Stimulated activated CD4-positive, alpha-beta T cell treated with anti-CD3 and anti-CD28 coated beads, Interleukin-12 subunit alpha, Interleukin-12 subunit beta, amount 100 ng/mL, for 4 hours (primary cell): Measurements from ENCODE around the gene STRA8.
"Not testable (repeated sequence)": the region's sequence is repeated elsewhere in the genome, so short reads cannot be mapped to it uniquely, and the experiment has no call there.

Experiments used
- DNase-seq: peaks from one replicate; pipeline ENCODE4 v3.0.0-alpha.2; 2020

Gene STRA8

DNA sequence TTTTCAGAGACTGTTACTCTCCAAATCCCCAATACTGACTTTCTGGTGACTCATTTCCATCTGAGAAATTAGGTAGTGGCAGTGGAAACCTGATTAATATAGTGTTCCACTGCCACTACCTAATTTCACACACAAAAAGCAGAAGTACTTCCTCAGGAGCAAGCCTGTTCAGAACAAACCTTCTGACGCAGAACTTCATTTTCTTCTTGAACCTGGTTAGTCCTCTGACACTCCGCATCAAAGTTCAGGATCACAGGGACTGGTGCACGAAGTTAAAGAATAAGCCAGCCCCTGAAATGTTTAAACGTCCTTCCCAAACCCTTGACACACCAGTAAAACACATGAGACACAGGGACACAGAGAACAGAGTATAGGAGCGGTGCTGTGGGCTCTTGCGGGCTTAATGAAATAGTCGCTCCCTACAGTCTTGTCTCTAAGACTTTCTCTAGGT is 26.7 kb upstream of the STRA8 start:
- DNase-seq, result no peak

DNA sequence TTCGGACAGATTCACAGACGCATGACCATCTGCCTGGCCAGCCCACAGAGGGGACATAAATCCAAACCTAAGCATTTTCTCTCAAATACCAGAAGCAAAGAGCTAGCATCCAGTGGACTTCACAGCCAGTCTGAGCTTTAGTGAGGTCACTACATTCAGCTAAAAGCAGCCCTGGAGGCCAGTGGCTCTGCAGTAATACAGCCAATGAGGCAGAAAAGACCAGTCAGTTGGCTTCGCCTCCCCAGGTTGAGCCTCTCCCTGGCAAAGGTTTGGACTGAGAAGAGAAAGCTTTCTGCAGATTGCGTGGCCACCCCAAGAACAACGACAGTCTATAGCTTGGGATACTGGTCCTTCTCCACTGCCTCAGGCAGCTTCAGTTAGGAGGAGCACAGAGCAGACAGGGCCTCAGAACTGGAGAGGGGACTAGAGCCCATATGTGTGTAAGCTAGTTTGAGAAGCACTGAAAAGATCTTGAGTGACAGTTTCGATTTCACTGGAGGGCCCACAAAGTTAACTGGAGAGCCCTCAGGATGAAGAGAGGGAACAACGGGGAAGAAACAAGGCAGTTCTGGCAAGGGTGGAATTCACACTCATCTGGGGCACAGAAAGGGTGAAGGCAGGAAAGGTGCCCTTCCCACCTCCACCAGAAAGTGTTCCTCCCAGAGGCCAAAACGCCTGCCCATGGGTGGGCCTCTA is 26.1 kb upstream of the STRA8 start:
- no peak for DNase-seq

DNA sequence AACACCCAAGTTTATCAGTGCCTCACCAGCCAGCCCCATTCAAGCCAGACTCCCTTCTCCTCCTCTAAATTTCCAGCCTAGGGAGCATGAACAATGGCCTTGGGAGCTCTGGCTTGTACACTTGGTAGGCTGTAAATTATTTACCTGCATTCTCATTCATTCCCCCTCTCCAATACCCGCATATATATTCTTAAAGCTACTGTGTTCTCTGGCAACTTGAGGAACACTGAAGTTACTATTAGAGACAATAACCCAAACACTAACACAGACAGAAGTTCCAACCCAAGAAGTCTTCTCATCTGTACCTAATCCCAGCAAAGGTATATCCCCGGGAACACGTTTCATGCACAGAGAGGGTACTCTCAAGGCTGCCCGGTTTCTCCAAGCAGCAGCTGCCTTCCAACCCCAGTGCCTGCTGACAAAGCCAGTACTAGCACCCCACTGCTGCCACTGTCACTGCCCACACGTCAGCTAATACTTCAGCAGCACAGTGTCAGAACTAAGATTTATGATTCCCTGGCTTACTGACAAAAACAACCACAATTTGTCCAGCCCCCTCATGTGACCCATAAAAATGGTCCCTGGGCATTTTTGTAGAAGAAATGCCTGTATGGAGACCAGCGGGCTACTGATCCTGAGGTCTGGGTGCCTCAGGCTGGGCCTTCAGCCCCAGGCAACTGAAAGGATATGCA is 25.4 kb upstream of the STRA8 start:
- no peak for DNase-seq

DNA sequence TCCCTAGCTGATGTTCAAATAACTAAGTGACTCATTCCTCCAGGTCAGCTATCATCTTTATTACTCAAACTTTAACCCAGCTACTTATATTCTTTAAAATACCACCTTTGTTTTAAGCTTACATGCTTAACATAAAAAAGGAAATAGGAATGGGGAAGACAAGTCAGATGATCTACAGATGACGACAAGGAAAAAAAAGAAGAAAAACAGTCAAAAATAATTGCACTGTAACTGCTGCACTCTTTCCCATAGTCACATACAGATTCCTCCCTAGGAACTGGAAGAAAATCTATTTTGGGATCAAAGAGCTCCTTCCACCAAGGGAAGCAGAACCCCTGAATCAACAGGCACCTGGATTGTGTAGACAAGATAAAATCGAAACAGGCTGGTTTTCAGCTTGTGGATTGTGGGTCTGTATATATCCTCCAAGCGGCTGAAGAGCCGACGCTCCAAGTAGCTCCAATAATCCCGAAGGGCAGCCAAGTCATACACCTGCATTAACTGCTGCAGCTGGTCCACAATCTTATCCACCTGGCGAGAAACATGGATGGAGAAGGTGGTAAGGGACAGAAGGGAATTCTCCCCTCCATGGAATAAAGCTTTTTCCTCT is 24.3 kb upstream of the STRA8 start:
- no peak for DNase-seq

DNA sequence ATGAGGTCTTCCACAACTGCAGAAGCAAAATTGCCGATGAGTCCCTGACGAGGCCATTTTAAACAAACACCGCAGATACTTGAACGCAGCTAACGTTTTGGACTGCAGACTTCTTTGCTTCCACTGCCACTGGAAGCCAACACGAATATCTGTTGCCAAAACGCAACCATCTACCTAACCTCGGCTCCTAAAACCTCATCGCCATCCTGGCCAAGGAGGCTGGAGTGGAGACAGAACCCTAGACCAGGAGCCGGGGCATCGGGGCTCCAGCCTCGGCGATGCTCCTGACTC is 22.8 kb upstream of the STRA8 start:
- no peak for DNase-seq

DNA sequence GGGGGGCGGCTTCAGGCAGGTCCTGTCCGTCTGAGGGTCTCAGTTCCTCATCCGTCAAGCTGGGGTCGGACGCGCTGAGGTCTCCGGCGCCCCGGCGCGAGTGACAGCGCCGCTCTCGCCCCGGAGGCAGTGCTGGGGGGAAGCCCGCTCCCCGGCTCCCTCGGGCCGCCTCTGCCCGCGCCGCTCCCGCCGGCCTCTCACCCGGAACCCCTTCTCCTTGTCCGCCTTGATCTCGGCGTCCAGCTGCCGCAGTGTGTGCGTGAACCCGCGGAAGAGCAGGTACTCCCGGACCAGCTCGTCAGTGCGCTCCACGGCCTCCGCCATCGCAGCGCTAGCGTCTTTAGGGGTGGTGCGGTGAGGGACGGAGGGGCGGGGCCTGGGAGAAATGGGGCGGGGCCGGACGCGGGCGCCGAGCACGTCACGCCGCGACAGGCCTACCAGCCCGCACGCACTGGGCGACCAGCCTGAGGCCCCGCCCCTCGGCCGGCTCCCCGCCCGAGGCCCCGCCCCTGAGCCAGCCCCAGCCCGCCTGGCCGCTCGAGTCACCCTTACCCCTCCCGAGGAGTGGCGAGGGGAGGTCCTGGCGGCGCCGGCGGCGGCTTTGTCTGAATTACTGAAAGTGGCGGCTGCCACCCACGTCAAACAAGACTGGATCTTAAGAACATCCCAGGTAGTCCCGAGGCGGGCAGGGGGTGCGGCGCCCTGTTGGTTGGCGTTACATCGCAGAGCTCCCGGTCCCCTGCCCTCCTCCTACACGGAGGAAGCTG is 22.3 kb upstream of the STRA8 start, which contains the start of gene WDR91:
Gene WDR91 (minus strand): TSS at position 348 of the 767 bp plus-strand sequence. CDS start 24 bp downstream, at position 324.
- peak; percentile 99 for DNase-seq

DNA sequence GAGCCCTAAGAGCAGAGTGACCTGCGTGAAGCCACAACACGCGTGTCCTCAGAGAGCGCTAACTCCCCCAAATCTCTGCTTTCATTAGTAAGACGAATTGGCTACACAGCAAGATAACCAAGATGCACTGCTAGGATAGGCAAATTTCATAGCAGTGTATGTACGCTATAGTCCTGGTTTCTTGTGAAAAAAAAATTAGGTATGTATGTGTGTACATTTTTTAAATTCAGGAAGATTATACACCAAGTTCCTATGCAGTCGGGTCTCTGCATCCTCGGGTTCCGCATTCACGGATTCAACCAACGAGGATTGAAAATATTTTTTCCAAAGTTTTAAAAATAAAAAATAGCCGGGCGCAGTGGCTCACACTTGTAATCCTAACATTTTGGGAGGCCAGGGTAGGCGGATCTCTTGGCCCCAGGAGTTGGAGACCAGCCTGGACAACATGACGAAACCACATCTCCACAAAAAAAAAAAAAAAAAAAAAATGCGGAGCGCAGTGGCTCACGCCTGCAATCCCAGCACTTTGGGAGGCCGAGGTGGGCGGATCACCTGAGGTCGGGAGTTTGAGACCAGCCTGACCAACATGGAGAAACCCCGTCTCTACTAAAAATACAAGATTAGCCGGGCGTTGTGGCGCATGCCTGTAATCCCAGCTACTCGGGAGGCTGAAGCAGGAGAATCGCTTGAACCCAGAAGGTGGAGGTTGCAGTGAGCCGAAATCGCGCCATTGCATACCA is 21.5 kb upstream of the STRA8 start:
- DNase-seq, result not testable (repeated sequence)

DNA sequence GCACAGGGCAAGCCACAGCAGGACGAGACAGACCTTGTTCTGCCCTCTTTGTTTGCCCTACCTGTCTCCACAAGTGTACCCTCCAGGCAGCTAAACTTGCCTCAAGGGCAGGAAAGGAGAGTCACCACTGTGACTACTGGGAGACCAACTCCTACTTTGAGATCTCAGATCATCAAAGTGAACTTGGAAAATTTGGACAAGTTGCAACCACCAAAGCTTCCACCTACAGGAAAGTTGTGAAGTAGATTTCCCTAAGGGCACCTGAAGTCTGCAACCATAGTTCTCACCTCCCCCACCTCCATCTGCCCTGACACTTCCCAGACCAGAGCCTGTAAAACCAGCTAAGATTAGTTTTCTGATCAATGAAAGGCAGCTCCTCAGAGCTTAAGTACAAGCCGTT is 19.8 kb upstream of the STRA8 start:
- no peak for DNase-seq

DNA sequence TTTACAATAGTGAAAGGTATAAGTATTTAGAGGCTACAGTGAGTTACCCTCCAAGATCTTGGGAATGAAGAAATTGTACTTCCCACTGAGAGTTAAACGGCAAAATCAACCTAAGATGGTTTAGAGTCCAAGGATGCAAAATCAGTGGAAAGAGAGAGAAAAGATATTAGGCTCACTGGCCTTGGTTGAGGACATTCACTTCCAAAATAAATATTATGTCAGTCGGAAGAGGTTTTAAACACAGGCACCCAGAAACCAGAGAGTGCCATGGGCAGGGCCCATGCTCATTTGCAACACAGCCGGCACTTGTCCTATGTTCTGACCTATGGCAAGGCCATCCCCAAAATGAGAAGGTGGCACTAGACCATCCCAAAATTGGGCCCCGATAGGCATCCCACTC is 18.5 kb upstream of the STRA8 start:
- DNase-seq, result no peak

DNA sequence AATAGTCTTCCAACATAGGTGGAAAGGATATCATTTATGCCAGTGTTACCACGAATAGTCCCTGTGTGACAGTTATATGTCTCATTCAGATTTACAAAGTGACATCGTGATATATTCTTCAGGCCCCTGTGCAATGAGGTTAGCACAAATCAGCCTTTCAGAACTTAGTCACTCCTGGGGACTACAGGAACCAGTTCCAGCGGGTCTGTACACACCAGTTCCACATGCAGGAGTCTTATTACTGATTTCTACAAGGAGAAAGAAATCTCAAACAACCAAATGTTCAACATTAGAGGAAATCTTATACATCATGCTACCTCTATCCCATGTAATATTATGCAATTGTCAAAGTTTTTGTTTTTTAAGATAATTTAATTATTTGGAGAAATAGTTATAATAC is 17.9 kb upstream of the STRA8 start:
- DNase-seq, result no peak

DNA sequence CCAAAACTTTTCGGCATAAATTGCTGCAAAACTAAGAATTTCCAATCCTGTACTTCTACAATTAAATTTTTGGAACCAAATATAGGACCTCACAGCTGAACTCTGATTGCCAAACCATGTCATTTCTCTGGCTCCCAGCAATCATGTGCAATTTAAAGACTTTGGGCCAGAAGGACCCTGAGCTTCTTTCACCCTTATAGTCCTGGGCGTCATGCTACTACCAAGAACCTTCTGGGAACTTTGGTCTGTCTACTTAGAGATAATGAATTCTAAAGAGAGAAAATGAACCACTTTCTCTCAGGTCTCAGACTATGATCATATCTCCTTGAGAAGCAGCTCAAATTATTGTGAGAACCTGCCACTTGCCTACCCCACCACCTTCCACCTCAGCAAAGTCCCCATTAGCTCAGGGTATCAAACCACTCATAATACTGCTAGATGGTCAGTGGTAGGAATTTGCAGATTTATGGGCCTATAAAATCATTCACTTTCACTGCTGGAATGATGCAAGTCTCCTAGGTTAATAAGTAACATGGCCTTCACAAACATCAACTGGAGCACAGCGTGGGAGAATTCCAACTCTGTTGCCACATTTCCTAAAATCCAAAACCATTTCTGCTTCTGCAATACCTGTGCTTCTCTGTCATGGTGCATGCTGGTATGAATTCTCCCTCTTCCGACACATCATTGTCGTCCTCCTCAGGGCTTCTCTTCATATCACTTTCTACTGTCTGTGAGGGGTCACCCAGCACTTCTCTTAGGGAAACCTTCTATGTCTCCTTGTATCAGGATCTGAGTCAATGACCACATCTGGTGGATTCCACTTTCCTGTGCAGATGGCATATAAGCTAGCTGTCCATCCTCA is 15.8 kb upstream of the STRA8 start:
- DNase-seq, result no peak

DNA sequence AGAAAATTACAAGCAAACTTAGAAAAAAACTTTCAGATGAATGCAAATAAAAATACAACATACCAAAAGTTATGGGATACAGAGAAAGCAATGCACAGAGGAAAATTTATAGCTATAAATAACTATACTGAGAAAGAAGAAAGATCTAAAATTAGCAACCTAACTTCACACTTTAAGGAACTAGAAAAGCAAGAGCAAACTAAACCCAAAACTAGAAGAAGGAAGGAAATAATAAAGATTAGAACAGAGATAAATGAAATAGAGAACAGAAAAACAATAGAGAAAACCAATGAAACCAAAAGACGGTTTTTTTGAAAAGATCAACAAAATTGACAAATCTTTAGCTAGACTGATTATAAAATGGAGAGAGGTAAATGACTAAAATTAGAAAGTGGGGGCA is 9.6 kb upstream of the STRA8 start:
- DNase-seq, result no peak

DNA sequence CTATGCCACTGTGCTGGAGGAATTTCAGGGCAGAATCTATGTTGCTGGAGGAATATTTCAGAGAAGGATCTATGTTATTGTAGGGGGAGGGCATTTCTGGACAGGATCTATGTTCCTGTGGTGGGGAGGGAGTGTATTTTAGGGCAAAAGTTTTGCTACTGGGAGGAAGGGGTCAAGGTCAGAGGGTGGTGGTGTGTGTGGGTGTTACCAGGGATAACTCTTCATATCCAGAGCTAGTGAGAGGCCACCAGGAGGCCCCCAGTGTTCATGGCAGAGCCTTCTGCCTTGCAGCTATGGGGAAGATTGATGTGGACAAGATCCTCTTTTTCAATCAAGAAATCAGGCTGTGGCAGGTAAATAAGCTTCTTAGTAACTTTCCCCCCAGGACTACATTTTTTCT is 2.0 kb upstream of the STRA8 start:
- DNase-seq, result no peak

DNA sequence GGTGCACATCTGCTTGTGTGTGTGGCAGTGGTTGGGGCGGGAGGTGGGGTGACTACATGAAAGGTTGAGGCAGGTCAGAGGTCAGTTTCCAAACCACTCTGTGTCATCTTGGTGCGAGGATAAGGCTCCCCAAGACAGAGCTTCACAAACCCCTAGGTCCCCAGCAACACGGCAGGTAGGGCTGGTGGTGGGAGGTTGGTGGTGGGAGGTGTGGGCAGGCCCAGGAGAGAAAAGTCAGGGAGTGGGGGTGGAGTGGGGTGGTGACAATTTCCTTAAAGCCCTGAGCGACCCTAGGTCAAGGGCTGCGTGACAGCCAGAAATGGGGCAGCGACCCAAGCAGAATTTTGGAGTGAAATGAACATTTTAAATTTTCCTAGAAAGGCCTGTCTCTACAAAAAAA is 1.6 kb upstream of the STRA8 start:
- DNase-seq, result no peak

DNA sequence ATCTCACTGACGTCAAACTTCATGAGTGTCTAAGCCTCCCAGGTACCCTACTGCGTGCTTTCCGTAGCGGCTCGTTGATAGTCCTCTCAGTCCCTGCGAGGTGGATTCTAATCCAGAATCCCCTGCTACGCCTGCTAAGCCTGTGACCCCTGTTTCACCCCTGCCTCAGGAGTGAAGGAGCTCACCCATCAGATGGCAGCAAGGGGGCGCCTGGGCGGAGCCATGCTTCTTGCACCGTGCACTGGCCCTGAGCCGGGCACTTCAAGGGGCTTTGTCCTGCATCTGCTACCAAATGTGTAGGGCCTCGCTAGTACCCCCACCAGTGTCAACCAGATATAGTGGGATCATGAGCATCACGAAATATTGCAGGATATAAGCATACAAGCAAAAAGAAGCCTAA is 918 bp upstream of the STRA8 start:
- DNase-seq, result no peak

DNA sequence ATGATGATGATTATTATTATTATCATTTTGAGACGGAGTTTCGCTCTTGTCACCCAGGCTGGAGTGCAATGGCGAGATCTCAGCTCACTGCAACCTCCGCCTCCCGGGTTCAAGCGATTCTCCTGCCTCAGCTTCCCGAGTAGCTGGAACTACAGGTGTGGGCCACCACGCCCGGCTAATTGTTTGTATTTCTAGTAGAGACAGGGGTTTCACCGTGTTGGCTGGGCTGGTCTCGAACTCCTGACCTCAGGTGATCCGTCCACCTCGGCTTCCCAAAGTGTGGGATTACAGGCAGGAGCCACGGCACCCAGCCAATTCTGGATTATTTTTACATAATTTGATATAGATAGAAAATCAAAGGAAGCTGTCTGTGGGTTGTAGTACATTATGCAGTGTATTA is 457 bp downstream of the STRA8 start:
- DNase-seq, result not testable (repeated sequence)

DNA sequence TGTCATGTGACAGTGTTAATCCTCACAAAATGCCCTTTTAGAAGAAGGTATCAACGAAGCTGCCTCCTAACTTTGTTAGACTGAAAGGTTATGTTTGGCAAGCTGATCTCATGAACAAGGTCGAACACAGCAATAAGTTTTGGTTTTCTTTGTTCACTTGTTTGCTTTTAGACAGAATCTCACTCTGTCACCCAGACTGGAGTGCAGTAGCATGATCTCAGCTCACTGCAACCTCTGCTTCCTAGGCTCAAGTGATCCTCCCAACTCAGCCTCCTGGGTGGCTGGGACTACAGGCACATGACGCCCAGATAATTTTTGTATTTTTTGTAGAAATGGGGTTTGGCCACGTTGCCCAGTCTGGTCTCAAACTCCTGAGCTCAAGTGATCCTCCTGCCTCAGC is 1.1 kb downstream of the STRA8 start:
- DNase-seq, result no peak

DNA sequence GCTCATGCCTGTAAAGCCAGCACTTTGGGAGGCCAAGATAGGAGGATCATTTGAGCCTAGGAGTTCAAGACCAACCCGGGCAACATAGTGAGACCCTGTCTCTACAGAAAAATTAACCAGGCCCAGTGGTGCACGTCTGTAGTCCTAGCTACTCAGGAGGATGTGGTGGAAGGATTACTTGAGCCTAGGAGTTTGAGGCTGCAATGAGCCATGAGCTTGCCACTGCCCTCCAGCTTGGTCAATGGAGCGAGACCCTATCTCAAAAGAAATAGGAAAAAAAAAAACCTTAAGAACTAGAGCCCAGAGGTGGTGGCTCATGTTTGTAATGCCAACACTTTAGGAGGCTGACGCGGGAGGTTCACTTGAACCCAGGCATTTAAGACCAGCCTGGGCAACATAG is 2.2 kb downstream of the STRA8 start:
- DNase-seq, result no peak

DNA sequence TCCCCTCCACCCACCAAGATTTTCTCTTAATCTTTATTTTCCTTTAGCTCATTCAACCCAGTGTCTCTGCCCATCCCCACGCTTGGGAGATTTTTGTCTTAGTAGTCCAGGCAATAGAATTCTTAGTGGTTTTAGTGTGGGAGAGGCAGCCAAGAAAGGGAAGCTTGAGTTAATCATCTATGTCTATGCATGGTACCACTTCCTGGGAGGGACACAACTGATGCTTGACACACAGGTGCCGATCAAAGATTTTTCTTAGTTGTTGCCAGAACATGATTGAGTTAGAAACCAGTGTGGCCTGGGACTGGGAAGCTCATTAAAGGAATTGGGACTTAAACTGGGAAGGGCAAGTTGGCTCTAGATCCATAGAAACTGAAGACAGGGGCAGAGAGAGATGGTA is 3.1 kb downstream of the STRA8 start:
- DNase-seq, result no peak

DNA sequence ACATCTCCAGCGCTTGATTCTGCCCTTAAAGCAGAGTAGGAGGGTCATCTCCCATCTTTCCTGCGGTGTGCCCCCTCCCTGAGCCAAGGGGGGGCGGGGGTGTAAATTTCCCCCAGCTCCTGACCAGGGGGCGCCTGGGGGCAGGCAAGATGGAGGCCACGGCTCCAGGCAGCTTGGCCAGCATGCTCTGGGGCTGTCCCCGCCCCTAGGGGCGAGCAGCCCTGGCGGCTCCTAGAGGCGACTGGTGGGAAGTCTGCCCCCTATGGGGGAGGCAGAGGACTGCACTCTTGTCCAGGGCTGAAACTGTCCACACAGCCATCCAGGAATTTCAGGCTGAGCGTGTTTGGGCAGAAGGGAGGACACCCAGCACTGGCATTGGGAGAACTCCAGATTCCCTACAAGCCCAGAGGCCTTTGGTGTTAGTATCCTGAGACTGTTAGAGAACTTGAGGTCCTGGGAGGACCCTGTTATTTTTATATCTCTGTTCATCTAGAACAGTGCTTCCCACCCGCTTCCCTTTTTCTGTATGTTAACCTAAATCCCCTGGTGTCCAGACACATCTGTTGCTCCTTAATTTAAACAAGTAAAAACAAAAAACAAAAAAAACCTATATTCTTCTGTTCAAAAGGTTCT is 4.6 kb downstream of the STRA8 start:
- no peak for DNase-seq

DNA sequence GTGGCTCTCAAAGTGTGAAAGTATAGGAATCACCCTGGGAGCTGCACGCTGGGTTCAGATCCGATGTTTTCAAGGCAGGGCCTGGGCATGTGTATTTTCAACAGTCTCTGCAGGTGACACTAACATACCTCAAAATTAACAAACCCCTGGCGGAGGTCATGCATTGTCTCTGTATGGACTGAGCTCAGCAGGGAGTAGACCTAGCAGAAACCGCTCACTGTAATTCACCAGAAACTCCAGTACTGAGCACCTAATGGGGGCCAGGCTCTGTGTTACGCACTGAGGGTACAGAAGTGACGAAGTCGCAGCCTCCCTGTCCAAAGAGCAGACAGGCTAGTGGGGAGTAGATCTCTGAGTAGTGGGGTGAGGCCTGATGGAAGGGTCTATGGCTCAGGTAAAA is 5.6 kb downstream of the STRA8 start:
- no peak for DNase-seq

DNA sequence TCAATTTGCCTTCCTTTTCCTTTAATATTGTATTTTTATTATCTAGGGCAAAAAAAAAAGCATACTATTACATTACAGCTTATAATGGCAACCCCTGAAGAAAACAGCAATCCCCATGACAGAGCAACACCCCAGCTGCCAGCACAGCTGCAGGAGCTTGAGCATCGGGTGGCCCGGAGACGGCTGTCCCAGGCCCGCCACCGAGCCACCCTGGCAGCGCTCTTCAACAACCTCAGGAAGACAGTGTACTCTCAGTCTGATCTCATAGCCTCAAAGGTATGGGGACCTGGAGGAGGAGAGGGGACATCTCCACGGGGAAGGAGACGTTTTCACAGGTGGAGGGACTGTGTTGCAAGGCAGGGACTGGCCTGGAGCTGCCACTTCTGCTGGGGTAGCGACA is 6.8 kb downstream of the STRA8 start:
- DNase-seq, result no peak
